CD8-positive, alpha-beta memory T cell (primary cell): ENCODE measurements around the gene CTNND2. TPM values are rescaled to one million over a fixed set of nuclear protein-coding genes. Genes with fewer than 3 reads are reported as not detected.
A peak's percentile ranks its signal among the peaks of the same experiment; 100 is the strongest.

Experiments used
- CTCF ChIA-PET: fragments of 350-600 bp; sonication (Branson Sonifier 250); formaldehyde crosslinking; loops from one replicate; lab custom pipeline; 2021; ENCODE audit warnings: antibody characterized with exemption; lab: Charles Lee
- POLR2A ChIA-PET: fragments of 350-600 bp; sonication (Branson Sonifier 250); formaldehyde crosslinking; loops from one replicate; lab custom pipeline; 2021; ENCODE audit warnings: antibody characterized with exemption; lab: Charles Lee
- DNase-seq, 5 donors: peaks; one replicate each; pipeline versions ENCODE4 v3.0.0 to v3.0.0-alpha.2; 2020 to 2022; ENCODE audit warnings: mixed read lengths in 1 of 5
- H3K27ac ChIP-seq: one replicate; pipeline ENCODE4 v1.7.0; 2013; ENCODE audit warnings: low read depth, mild to moderate bottlenecking, low read length, moderate library complexity
- H3K27me3 ChIP-seq: 2 replicates; pipeline ENCODE4 v1.7.0; 2013; ENCODE audit warnings: low read length, mild to moderate bottlenecking; ENCODE audit not compliant: insufficient read depth, poor library complexity, severe bottlenecking
- H3K36me3 ChIP-seq: 2 replicates; pipeline ENCODE4 v1.7.0; 2013; ENCODE audit warnings: mild to moderate bottlenecking, low read length, moderate library complexity; ENCODE audit not compliant: insufficient read depth
- H3K4me1 ChIP-seq: 2 replicates; pipeline ENCODE4 v1.7.0; 2013; ENCODE audit warnings: mild to moderate bottlenecking, low read length, moderate library complexity; ENCODE audit not compliant: insufficient read depth
- H3K4me3 ChIP-seq: 2 replicates; pipeline ENCODE4 v1.7.0; 2013; ENCODE audit warnings: mild to moderate bottlenecking, low read length
- H3K9me3 ChIP-seq: 2 replicates; pipeline ENCODE4 v1.7.0; 2013; ENCODE audit warnings: mild to moderate bottlenecking, low read length
- H3K27ac Mint-ChIP-seq, 8 donors: one replicate each; pipeline ENCODE4 v1.8.0; 2020 to 2021; ENCODE audit warnings: mixed read lengths in 8 of 8, mild to moderate bottlenecking in 6 of 8, inconsistent platforms in 3 of 8, moderate library complexity in 3 of 8
- H3K27me3 Mint-ChIP-seq, 2 donors: one replicate each; pipeline ENCODE4 v1.8.0; 2020 to 2021; ENCODE audit warnings: mixed read lengths in 2 of 2, mild to moderate bottlenecking in 1 of 2, moderate library complexity in 1 of 2
- H3K36me3 Mint-ChIP-seq, 3 donors: one replicate each; pipeline ENCODE4 v1.8.0; 2020 to 2021; ENCODE audit warnings: mixed read lengths in 3 of 3, inconsistent platforms in 1 of 3, mild to moderate bottlenecking in 1 of 3
- H3K4me1 Mint-ChIP-seq, 3 donors: one replicate each; pipeline ENCODE4 v1.8.0; 2020 to 2021; ENCODE audit warnings: mixed read lengths in 3 of 3, inconsistent platforms in 1 of 3, mild to moderate bottlenecking in 1 of 3
- H3K4me3 Mint-ChIP-seq, 7 donors: one replicate each; pipeline ENCODE4 v1.8.0; 2020 to 2021; ENCODE audit warnings: mixed read lengths in 7 of 7, mild to moderate bottlenecking in 6 of 7, moderate library complexity in 4 of 7, inconsistent platforms in 2 of 7
- H3K9me3 Mint-ChIP-seq, 5 donors: one replicate each; pipeline ENCODE4 v1.8.0; 2020 to 2022; ENCODE audit warnings: mixed read lengths in 5 of 5, mild to moderate bottlenecking in 3 of 5, moderate library complexity in 2 of 5, inconsistent platforms in 1 of 5
- polyA plus RNA-seq: library from polyadenylated mRNA; unstranded; fragments of 300-500 nt; fragmentation: Illumina TruSeq; gene quantifications from one replicate; pipeline ENCODE4 v1.2.3, GENCODE V29; 2021
- total RNA-seq, 2 experiments: library from RNA; stranded (reverse); gene quantifications; one replicate each; pipeline ENCODE4 v1.2.3, GENCODE V29; 2021

The CTNND2 gene
- total and polyA plus RNA-seq, 3 experiments from 2014 or later: not detected

DNA sequence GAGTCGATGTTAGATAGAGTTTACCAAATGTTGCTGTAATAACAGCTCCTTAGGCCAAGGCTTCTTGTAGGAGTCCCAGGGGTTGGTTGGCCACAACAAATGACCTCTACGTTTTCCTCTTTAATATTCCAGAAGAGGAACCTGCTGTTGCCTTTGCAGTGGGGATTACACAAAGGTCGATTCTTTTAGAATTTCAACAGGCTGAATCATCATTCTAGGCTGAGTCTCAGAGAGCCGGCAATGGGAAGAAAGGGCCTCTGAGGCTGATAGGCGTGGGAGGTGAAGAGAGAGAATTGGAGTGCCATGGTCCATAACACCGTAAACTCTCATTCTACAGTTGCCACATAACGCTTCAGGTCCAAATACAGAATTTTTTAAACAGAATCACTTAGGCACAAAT lies 737.3 kb downstream of the CTNND2 start:
- Mint-ChIP-seq H3K36me3 (no peaks in the 10 kb centered on the region), H3K27me3 (peaks cover 0 to 1% of the 10 kb centered on the region in 2 donors), H3K27ac (no peak overlapping the region), H3K4me3 (no peak overlapping the region), H3K9me3 (peaks cover 0 to 3% (median 0%) of the 10 kb centered on the region in 5 donors), H3K4me1 (no peaks in the 10 kb centered on the region)
- no peaks in the 10 kb centered on the region for H3K27me3 ChIP-seq
- no peak overlapping the region for H3K27ac ChIP-seq
- H3K9me3 ChIP-seq: no peaks in the 10 kb centered on the region
- POLR2A ChIA-PET: no interaction called here
- CTCF ChIA-PET: no interaction called here
- DNase-seq: no peak
- no peaks in the 10 kb centered on the region for H3K4me1 ChIP-seq
- H3K4me3 ChIP-seq: no peak overlapping the region
- no peaks in the 10 kb centered on the region for H3K36me3 ChIP-seq

DNA sequence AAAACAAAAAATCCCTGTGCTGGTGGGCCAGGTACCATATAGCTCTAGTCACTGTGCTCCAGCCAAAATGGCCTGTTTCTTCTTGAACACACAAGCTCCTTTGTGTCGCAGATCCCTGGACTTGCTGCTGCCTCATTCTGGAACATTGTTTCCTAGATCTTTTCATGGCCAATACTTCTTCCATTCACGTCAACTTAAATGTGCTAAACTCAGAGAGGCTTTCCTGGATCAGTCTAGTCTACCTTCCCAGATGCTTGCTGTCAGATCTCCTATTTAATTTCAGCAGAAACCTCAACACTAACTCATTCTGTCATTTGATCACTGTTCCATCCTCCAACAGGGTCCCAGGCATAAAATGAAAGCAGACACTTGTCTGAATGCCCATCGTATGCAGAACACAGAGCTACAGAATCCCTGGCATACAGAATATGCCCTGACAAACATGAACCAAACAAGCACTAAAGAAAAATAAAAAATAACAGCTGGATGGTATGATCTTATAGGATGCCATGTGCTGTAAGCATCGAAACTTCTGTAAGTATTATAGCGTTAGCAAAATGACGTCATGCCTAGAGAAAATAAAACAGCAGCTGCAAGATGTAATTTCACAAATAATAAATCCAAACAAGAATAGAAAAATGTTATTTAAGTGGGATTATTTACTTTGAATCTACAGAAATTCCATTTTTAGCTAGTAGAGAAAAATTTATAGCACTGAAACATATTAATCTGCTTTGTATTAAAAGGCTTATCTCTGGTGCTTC lies 739.5 kb downstream of the CTNND2 start:
- no peaks in the 10 kb centered on the region for H3K27me3 ChIP-seq
- no peak overlapping the region for H3K4me3 ChIP-seq
- H3K36me3 ChIP-seq: no peaks in the 10 kb centered on the region
- Mint-ChIP-seq H3K36me3 (no peaks in the 10 kb centered on the region), H3K27me3 (peaks cover 0 to 1% of the 10 kb centered on the region in 2 donors), H3K9me3 (peaks cover 0 to 2% (median 0%) of the 10 kb centered on the region in 5 donors), H3K27ac (no peak overlapping the region), H3K4me1 (no peaks in the 10 kb centered on the region), H3K4me3 (no peak overlapping the region)
- H3K4me1 ChIP-seq: no peaks in the 10 kb centered on the region
- no peak for DNase-seq
- no peak overlapping the region for H3K27ac ChIP-seq
- H3K9me3 ChIP-seq: no peaks in the 10 kb centered on the region
- POLR2A ChIA-PET: no interaction called here
- CTCF ChIA-PET: no interaction called here

DNA sequence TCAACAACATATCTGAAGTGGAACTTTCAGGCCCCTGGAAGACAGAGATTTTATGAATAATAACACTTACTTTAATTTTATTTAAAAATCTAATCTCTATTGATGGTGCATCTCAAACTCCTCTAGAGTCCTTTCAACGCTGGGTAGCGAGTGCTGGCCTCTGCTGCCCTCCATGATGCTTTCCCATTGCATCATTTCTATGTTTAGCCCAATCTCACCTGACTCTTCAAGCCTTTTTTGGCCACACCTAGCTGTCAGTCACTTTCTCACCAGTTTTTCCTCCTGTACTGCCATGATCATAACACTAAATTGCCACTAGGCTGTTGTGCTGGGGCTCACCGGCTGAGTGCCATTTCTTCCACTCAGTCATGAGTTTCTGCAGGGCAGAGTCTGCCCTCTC lies 747.1 kb downstream of the CTNND2 start:
- CTCF ChIA-PET: no interaction called here
- peaks cover 0 to 1% of the 10 kb centered on the region in 2 donors for H3K27me3 Mint-ChIP-seq
- Histone ChIP-seq H3K4me3 (no peak overlapping the region), H3K9me3 (no peaks in the 10 kb centered on the region), H3K27me3 (no peaks in the 10 kb centered on the region), H3K36me3 (no peaks in the 10 kb centered on the region), H3K4me1 (no peaks in the 10 kb centered on the region), H3K27ac (no peak overlapping the region)
- H3K4me1 Mint-ChIP-seq: peaks cover 0 to 2% (median 0%) of the 10 kb centered on the region in 3 donors
- H3K36me3 Mint-ChIP-seq: no peaks in the 10 kb centered on the region
- no peak overlapping the region for H3K4me3 Mint-ChIP-seq
- peaks cover 0 to 2% (median 0%) of the 10 kb centered on the region in 5 donors for H3K9me3 Mint-ChIP-seq
- DNase-seq: no peak
- POLR2A ChIA-PET: no interaction called here
- H3K27ac Mint-ChIP-seq: peak overlapping the region in 1 of 8 donors; percentile 78

DNA sequence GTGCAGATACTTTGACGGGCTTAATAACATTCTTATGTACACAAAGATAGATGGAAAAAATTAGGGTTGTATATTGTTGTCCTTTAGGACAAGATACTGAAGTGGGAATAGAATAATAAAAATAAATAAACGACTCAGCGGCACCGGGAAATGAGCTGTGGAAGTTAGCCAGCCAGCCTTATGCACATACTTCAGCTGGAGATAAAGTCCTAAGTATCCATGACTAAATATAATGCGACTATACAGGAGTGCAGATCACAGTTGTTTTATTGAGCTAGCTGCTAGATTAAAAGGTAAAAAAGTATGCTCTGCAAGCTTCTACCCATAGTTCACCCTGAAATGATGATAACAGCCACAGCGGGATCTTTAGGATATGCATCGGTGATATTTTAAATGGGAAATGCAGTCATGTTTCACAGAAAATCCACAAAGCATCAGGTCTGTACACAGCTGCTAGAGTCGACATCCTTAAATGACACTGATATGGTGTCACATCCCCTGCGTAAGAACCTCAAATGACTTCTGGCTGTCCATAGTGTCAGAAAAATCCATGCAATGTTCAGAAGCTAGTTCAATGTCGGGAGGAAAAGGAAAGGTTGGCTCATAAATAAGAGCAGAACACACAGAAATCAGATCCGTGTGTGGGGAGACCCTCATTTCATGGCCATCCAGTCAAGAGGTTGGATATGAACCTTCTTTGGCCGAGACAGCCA lies 750.4 kb downstream of the CTNND2 start:
- Histone ChIP-seq H3K4me3 (no peak overlapping the region), H3K27me3 (no peaks in the 10 kb centered on the region), H3K36me3 (no peaks in the 10 kb centered on the region), H3K27ac (no peak overlapping the region), H3K4me1 (no peaks in the 10 kb centered on the region), H3K9me3 (no peaks in the 10 kb centered on the region)
- H3K27ac Mint-ChIP-seq: no peak overlapping the region
- POLR2A ChIA-PET: no interaction called here
- CTCF ChIA-PET: no interaction called here
- peaks cover 0 to 1% of the 10 kb centered on the region in 2 donors for H3K27me3 Mint-ChIP-seq
- no peak overlapping the region for H3K4me3 Mint-ChIP-seq
- peaks cover 0 to 2% (median 0%) of the 10 kb centered on the region in 5 donors for H3K9me3 Mint-ChIP-seq
- no peaks in the 10 kb centered on the region for H3K36me3 Mint-ChIP-seq
- peaks cover 0 to 2% (median 0%) of the 10 kb centered on the region in 3 donors for H3K4me1 Mint-ChIP-seq
- DNase-seq: no peak

DNA sequence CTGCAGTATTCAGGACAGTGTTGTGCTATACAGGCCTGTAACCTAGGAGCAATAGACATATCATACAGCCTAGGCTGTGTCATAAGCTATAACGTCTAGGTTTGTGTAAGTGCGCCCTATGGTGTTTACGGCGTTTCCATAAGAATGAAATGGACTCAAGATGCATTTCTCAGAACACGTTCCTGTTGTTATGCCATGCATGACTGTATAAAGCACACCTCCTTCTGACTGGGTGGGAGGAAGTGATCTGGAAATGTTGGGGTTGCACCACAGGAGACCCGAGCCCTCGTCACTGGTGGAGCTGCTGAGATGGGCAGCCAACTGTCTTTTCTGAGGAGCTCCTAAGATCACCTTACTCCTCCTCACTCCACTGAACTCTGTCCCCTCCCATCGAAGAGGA lies 751.9 kb downstream of the CTNND2 start:
- Histone ChIP-seq H3K4me3 (no peak overlapping the region), H3K27me3 (no peaks in the 10 kb centered on the region), H3K9me3 (no peaks in the 10 kb centered on the region), H3K4me1 (no peaks in the 10 kb centered on the region), H3K27ac (no peak overlapping the region), H3K36me3 (no peaks in the 10 kb centered on the region)
- DNase-seq: no peak
- POLR2A ChIA-PET: no interaction called here
- Mint-ChIP-seq H3K4me1 (peaks cover 0 to 2% (median 0%) of the 10 kb centered on the region in 3 donors), H3K27me3 (peaks cover 0 to 1% of the 10 kb centered on the region in 2 donors), H3K9me3 (peaks cover 0 to 2% (median 0%) of the 10 kb centered on the region in 5 donors), H3K27ac (no peak overlapping the region), H3K4me3 (no peak overlapping the region), H3K36me3 (no peaks in the 10 kb centered on the region)
- CTCF ChIA-PET: no interaction called here

DNA sequence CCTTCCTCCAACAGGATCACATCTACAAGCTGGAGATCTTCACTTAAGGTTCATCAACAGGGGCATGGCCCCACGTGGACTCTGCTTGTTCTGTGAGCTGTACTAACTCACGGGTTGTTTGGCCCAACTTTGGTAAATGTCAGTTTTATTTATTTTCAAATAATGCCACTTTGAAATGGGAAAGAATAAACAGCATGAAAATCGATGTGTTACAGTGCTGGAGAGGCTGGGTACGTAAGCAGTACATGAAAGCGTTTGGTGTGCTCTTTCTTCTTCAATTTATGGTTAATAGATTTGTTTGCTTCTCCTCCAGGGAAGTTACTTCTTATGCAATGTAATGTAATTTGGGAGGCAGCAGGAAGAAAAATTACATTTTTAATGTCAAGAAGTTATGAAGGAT lies 753.3 kb downstream of the CTNND2 start:
- no peak for DNase-seq
- peaks cover 0 to 2% (median 0%) of the 10 kb centered on the region in 5 donors for H3K9me3 Mint-ChIP-seq
- peaks cover 0 to 1% of the 10 kb centered on the region in 2 donors for H3K27me3 Mint-ChIP-seq
- Histone ChIP-seq H3K36me3 (no peaks in the 10 kb centered on the region), H3K9me3 (no peaks in the 10 kb centered on the region), H3K27ac (no peak overlapping the region), H3K4me3 (no peak overlapping the region), H3K27me3 (no peaks in the 10 kb centered on the region), H3K4me1 (no peaks in the 10 kb centered on the region)
- ChIA-PET CTCF (no interaction called here), POLR2A (no interaction called here)
- H3K36me3 Mint-ChIP-seq: no peaks in the 10 kb centered on the region
- H3K4me1 Mint-ChIP-seq: no peaks in the 10 kb centered on the region
- H3K27ac Mint-ChIP-seq: no peak overlapping the region
- H3K4me3 Mint-ChIP-seq: no peak overlapping the region

DNA sequence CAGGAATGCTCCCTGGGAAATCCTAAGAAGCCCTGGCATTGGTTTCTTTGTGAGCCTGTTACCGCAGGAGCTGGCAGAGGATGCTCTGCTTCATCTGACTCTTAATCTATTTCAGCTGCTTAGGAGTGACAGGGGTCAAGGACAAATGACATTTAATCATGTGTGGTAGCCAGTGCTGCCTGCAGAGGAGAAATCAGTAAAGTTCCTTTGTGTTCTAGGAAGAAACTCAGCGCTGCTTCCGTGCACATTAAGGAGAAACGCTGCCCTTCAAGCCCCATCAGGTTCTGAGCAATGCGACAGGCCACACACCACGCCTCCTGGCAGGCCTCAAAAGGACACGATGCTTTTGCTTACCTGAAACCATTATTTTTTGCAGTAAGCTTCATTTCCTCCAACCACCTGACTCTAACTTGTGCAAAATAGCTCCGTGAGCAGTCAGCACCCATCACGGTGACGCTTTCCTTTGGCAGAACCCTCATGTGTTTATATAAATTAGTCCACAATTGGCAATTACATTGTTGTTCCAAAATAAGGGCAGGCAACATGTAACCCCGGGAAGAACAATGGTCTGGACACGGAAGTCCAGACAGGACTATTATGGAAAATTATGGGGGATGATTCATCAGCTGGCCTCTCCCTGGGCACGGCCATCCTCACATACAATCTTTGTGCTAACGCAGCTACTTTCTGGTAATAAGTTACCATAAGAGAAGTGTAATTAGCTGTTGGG lies 755.3 kb downstream of the CTNND2 start:
- POLR2A ChIA-PET: no interaction called here
- no peak overlapping the region for H3K27ac Mint-ChIP-seq
- no peaks in the 10 kb centered on the region for H3K9me3 Mint-ChIP-seq
- no peaks in the 10 kb centered on the region for H3K27me3 ChIP-seq
- no peaks in the 10 kb centered on the region for H3K4me1 Mint-ChIP-seq
- no peaks in the 10 kb centered on the region for H3K9me3 ChIP-seq
- H3K4me3 Mint-ChIP-seq: no peak overlapping the region
- H3K36me3 ChIP-seq: no peaks in the 10 kb centered on the region
- DNase-seq: no peak
- no peak overlapping the region for H3K4me3 ChIP-seq
- no peak overlapping the region for H3K27ac ChIP-seq
- H3K27me3 Mint-ChIP-seq: peaks cover 0 to 1% of the 10 kb centered on the region in 2 donors
- H3K36me3 Mint-ChIP-seq: no peaks in the 10 kb centered on the region
- H3K4me1 ChIP-seq: no peaks in the 10 kb centered on the region
- CTCF ChIA-PET: no interaction called here

DNA sequence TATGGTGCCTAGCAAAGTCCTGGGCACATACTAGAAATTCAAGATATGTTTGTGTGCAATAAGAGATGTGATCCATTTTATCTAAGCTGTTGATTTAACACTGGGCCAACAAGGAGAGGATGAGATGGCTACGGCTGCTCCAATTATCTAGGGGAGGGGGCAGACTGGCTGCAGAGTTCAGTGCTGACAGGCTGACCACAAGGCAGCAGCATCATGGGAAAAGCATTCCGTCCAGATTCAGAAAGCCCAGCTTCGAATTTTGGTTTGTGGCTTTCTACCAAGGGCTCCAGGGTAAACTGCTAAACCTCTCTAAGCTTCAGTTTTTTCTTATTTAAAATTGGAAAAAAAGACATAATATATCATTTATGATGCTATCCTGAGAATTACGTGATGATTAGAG lies 758.1 kb downstream of the CTNND2 start:
- no peaks in the 10 kb centered on the region for H3K4me1 ChIP-seq
- no peaks in the 10 kb centered on the region for H3K4me1 Mint-ChIP-seq
- H3K27me3 ChIP-seq: no peaks in the 10 kb centered on the region
- H3K27ac Mint-ChIP-seq: no peak overlapping the region
- no peak overlapping the region for H3K4me3 ChIP-seq
- H3K27me3 Mint-ChIP-seq: no peaks in the 10 kb centered on the region
- H3K4me3 Mint-ChIP-seq: no peak overlapping the region
- H3K27ac ChIP-seq: no peak overlapping the region
- POLR2A ChIA-PET: no interaction called here
- H3K36me3 ChIP-seq: no peaks in the 10 kb centered on the region
- peaks cover 0 to 4% (median 0%) of the 10 kb centered on the region in 5 donors for H3K9me3 Mint-ChIP-seq
- H3K9me3 ChIP-seq: no peaks in the 10 kb centered on the region
- no peaks in the 10 kb centered on the region for H3K36me3 Mint-ChIP-seq
- DNase-seq: no peak
- CTCF ChIA-PET: no interaction called here
